HG02678 (cell line): Measurements from ENCODE around the gene KCNH6.

ENCODE experiments used
- ATAC-seq: cut with Tn5 transposase; IDR thresholded peaks from one replicate; pipeline ENCODE4 v1.9.1; 2021; ENCODE audit warnings: mild to moderate bottlenecking, moderate library complexity; ENCODE audit not compliant: unreplicated experiment

KCNH6 gene

DNA sequence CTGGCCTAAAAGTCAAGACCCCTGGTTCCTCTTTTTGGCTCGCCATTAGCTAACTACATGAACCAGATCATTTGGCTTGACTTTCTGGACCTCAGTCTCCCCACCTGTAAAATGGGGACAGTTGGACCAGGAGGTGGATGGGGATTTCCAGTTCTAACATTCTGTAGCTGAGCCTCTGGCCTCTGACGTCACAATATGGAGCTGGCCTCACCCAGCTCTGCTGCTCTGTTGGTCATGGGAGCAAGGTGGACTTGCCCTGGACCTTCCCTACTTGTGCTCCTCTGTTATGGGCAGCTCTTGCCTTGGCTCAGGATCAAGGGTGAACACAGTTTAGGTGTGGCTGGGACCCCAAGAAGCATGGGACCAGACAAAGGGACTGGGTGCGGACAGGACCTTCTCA lies 16.5 kb upstream of the KCNH6 start:
- no peak for ATAC-seq

DNA sequence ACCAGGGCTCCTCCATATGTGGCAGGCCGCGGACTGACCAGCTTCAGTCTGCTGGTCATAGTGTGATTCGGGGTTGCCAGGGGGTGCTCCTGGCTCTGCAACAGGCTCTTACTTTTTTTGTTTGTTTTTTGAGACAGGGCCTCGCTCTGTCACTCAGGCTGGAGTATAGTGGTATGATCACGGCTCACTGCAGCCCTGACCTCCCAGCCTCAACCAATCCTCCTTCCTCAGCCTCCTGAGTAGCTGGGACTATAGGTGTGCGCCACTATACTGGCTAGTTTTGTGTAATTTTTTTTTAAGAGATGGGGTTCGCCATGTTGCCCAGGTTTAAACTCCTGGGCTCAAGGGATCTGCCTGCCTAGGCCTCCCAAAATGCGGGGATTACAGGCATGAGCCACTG lies 11.8 kb upstream of the KCNH6 start:
- ATAC-seq, result no peak

DNA sequence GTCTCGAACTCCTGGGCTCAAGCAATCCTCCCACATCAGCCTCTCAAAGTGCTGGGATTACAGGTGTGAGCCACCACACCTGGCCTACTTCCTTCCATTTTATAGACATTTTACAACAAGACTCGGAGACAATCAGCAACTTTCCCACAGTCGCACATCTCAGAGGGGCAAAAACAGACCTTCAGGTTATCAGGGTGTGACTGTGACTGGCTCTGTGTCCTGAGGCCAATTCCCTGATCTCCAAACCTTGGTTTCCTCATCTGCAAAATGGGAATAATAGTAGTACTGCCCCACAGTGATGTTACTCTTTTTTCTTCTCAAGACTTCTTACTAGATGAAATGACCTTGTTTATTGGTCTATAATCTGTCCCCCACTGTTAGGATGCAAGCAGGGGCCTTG lies 10.8 kb upstream of the KCNH6 start:
- ATAC-seq, result no peak

DNA sequence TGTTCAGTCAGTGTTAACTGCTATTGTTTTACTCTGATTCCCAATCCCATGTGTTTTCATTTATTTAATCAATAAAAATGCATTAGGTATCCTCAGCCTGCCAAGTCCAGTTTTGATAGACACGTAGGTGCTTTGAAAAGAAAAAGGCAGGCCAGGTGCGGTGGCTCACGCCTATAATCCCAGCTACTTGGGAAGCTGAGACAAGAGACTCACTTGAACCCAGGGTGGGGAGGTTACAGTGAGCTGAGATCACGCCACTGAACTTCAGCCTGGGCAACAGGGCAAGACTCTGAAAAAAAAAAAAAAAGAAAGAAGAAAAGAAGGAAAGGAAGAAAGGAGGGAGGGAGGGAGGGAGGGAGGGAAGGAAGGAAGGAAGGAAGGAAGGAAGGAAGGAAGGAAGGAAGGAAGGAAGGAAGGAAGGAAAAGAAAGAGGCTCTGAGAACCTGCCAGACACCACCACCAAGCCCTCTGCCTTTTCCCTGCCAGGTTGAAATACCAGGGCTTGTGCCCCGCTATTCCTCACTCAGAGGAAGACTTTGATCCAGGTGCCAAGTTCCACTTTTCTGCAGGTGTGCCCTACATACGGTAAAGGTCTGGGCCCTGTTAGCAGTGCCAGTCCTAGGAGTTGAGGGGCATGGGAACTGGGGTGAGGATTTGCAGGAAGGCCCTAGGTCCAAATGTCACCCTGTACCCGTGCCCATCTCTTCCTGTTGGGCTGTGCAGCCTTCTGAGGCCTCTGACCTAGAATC lies 10.1 kb upstream of the KCNH6 start:
- ATAC-seq, result no peak

DNA sequence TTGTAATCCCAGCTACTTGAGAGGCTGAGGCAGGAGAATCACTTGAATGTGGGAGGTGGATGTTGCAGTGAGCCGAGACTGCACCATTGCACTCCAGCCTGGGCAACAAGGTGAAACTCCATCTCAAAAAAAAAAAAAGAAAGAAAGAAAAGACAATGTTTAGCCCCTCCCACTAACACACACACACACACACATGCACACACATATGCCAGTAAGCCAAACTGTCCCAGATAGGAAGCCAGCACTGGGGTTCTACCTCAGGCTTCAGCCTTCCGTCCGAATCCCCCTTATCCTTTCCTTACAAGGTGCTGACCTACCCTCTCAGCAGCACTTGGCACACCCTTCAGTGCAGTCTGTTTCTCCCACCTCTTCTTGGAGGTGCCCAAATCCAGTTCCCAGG lies 8.7 kb upstream of the KCNH6 start:
- ATAC-seq, result no peak

DNA sequence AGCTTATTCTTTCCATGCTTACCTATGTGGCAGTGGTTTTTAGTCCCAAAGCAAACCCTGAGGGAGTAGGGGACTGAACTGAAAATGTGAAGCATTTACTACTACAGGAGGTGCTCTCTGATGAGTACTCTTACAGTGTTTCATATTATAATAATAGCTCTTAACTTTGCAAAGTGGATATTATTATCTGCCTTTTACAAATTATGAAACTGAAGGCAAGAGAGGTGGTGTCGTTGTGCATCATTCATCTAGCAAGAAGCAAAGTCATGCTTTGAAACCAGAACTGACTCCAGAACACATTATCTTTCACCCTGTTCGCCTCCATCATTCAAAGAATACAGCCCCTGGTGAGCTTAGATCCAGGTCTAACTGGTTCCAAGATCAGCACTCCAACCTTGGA lies 8.2 kb upstream of the KCNH6 start:
- no peak for ATAC-seq

DNA sequence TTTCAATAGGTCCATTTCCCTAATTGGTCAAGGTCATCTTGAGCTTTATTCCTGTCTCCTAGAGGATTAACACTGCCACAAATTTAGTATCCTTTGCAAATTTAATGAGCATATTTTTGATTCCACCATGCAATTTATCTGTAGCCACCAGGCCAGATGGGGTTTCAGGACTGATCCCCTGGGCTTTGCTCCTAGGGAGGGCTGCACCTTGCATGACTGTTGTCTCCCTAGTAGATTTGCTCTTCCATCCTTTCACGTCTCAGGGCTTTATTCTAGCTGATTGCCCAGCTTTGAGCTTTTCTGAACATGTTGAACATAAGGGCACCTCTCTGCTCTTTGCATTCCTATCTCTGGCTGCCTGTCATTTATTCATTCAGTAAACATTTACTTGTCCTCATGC lies 7.7 kb upstream of the KCNH6 start:
- no peak for ATAC-seq

DNA sequence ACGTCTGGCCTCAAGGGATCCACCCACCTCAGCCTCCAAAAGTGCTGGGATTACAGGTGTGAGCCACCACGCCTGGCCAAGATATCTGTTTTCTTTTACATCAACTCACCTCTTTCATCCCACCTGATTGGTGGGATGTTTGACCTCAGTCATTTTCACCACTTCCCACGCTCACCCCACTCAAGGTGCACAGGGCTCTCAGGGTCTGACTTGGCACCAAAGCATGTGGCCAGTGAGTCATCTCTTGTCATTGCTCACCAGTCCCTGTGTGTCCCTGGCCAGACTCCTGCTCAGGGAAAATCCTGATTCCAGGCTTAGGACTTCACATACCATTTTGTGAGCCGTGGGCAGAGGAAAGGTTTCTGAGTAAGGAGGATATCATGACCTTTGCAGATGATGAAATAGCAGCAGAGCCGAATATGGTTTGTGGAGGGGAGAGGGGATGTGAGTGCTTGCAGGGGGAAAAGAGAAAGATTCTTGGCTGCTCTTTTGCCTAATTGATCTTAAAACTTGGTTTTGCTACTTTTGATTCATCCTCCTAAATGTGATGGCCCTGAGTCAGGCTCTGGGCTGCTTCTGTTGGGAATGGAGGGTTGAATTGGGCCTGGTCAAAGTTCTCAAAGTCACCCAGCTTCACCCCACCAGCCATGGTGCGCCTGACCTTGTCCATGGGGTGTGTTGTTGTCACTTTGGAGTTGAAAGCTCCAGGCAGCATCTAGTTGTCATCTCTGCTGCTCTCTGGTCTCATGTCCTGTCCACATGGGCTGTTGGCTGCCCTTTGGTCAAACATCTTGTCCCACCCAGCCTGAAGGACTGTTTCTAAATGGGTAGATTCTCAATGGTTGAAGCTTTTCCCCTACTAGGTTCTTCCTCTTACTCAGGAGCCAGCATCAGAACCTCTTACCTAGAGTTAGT lies 6.0 kb upstream of the KCNH6 start:
- ATAC-seq, result no peak

DNA sequence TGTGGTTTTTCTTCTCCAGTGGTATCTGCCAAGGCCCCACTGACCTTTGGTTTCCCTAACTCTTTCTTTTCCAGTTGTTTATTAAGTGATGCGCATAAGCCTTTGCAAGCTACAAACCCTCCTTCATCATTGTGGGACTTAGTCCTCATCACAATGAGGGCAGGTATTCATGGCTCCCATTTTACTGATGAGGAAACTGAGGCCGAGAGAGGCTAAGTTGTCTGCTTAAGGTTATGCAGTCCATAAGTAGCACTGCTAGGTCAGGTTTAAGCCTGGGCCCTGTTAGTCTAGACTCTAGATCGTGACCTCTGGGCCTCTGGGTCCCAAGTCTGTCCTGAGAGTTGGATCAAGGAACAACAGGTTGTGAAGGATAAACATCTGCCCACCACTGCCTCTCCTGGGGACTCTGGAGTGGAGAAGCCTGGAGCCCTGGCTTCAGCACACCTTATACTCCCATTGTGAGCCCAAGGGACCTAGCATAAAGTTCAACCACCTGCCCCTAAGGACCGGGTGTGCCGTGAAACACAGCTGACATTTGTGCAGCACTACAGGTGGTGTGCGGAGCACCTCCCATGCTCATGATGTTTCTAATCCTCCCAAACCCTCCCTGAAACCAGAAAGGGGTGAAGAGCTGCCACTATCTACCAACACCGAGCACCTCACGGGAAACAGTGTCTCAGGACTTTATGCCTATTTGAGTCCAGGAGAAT lies 5.2 kb upstream of the KCNH6 start:
- ATAC-seq, result no peak

DNA sequence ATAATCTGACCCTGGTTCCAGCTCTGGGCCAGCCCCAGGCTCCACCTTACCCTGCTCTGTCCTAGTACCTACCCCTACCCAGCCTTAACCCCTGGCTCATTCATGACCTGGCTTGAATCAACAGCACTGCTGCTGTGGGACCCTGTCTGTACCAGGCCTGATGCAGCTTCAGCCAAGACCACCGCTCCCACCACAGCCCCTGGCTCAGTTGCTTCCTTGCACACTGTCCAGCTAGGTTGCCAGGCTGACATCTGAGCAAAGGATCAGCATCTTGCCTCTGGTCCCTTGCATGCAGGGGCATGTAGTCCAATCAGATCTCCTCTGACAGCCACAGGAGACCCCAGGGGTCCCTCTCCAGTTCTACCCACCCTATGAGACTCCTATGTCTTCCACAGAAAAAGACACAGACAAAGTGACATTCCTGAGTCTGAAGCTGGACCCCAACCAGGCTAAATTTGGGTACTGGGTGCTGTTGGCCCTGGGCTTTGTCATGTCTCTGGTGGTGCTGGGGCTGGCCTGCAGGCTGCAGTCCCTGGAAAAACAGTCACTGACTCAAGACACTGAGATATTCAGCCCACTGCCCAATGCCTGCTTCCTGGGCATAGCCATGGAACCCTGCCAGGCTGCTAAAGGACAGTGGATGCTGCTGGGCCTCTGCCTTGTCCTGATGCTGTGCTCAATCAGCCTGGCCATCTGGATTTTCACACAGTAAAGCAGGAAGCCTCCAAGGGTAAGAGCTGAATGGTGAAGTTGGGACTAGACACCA lies 3.9 kb upstream of the KCNH6 start:
- ATAC-seq, result no peak

DNA sequence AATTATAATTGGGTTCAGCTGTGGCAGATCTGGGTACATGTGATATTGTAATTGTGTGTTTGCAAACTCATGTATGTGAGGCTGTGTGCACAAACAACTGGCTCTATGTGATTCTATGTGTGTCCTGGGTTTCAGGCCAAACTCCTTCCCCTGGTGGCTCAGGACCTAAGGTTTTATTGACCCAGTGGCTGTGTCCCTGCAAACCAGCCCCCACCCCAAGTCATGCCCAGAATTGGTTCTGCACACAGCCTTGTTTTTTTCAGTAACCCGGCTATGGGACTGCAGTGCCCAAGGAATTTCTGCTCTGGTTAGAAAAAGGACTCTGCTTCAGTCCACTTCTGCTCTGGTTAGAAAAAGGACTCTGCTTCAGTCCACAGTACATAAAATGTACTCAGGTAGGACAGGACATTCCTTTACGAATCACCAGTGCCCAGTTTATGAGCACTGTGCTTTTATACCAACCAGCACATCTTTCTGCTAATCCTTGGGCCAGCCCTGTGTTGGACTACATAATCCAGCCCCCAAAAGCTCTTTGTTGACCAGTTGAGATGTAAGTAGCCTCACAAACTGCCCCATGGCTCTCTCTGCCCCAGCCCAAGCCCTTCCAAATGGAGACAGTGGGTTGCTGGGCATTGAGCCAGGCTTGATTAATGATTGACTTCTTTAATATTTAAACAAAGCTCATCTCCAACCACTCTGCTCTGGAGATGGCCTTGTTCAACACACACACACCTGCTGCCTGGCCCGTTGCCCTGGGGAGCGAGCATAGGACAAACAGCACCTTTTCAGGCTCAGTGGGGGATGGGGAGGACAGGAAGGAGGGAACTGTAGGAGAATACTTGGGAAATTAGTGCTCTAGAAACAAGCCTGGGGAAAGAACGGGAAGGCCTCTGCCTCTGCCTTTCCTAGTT lies 2.9 kb upstream of the KCNH6 start:
- no peak for ATAC-seq

DNA sequence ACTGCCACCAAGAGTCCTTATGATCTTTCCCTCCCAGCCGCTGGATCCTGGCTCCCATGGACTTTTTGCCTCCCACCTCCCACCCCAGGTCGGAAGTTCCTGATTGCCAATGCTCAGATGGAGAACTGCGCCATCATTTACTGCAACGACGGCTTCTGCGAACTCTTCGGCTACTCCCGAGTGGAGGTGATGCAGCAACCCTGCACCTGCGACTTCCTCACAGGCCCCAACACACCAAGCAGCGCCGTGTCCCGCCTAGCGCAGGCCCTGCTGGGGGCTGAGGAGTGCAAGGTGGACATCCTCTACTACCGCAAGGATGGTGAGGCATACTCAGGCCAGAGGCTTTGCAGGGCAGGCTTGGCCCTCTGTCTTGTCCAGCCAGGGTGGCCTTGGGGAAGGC lies 893 bp downstream of the KCNH6 start:
- ATAC-seq, result no peak

DNA sequence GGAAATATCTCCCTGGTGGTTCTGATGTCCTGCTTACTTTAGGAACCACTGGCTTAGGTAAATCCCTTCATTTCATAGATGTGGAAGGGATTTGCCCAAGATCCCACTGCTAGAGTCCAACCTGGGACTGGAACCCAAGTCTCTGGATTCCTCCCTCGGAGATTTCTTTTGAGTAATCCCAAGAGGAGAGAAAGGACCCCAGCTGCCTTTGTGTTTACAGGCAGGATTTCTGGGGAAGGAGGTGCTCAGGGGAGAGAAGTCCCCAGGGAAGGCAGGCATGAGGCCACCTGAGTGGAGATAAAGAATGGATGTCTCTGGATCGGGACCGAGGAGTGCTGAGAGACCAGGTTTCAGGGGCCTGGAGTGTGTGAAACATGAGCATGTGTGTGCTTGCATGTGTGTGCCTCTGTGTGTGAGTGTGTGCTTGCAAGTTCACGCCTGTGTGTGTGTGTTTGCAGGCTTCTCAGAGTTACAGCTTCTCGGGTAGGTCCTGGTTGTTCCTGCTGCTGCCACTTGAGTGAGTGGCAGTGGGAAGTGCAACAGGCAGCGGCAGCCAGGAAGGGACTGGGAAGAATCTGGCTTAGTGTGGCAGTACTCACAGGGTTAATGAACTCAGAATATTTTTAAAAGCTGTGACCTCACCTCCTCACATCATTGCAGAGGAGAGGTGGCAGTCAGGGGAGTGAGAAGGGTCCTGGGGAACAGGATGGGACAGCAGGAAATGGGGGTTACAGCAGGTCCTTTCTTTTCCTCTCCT lies 2.2 kb downstream of the KCNH6 start:
- ATAC-seq, result no peak

DNA sequence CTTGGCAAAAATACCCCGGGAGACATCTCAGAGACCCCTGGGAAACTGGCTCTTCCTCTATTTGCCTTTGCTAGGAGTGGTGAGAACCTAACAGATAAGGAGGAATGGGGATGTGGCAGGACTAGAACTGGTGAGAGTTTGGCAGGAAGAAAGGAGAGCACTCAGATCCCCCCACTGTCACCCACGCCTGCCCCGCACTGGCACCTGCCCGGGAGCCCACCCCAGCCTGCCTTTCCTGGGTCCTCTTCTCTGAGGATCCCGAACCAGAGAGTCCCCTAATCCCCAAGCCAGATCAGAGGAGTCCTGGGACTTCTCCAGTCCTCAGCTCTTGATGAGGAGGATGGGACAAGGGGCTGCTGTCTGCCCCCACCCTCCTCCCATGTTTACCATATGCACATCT lies 3.7 kb downstream of the KCNH6 start:
- ATAC-seq, result no peak

DNA sequence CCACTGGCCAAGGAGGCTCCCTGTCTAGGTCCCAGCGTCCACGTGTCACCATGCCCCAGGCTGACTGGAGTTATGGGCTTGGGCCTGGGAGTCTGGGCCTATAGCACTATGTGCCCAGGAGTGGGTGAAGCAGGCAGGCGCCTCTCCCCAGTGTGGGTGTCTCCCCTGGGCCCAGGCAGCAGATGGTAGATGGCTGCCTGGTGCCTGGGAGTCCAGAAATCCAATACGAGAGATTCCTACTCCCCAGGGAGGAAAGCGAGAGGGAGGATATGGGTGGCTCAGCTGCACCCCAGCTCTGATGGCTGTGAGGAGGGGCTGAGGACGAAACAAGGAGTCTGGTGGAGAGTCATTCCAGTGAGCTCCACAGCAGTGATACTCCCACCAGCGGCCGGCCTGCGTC lies 5.0 kb downstream of the KCNH6 start:
- no peak for ATAC-seq

DNA sequence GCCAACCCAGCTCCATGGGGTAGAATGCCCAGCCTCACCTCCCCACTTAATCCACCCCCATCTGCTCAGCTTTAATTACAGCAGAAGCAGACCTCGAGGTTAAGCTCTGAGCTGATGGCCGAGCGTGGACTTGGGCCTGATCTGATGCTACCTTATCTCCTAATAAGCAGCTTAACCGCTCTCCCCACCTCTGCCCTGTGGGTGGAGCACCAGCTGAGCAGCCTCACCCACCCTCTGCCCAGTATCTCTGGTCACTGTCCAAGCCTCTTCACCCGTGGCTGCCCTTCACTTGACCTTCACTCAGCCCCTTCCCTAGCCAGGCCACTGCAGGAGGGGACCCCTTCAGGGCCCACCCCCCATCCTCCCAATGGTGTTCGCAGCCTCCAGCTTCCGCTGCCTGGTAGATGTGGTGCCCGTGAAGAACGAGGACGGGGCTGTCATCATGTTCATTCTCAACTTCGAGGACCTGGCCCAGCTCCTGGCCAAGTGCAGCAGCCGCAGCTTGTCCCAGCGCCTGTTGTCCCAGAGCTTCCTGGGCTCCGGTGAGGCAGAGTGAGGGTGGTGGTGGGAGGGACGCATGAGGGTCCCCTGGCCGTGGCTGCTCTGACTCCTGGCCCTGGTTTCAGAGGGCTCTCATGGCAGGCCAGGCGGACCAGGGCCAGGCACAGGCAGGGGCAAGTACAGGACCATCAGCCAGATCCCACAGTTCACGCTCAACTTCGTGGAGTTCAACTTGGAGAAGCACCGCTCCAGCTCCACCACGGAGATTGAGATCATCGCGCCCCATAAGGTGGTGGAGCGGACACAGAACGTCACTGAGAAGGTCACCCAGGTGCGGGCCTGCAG lies 6.8 kb downstream of the KCNH6 start:
- ATAC-seq, result no peak

DNA sequence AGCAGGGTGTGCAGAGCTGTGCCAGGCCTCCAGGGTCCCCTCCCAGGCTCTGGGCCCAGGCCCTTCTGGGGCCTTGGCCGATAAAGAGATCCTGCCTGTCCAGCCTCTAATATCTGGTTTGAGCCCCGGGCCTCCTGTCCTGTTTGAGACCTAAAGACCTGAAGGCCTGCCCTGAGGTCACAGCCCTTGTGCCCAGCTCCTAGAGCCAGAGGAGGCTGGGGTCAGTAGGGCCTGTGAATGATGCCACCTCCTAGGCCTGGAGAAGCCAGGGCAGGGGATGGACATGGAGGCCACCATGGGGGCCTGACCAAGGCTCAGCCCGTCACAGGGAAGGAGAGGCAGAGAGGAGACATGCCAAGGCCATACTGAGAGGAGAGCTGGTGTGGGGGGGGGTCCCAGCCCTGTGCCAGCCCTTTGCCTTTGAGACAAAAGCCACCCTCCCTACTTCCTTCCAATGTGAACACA lies 7.4 kb downstream of the KCNH6 start:
- no peak for ATAC-seq
